ENCODE data around the gene FAU.
"Not testable (repeated sequence)": the region's sequence is repeated elsewhere in the genome, so short reads cannot be mapped to it uniquely, and the experiment has no call there.

The FAU gene

GRCh38 chr11:65121865-65122696 is at the start of gene FAU, which contains the start of gene MRPL49:
Gene FAU (minus strand): TSS chr11:65122134. CDS start chr11:65121813, 321 bp downstream.
Gene MRPL49 (plus strand): TSS chr11:65122321. CDS start chr11:65122347, 26 bp downstream.
- DNase-seq (ENCODE audit: low read depth): peak; percentile 97

- DNase-seq (ENCODE audit: low read depth): no peak
Observed at GRCh38 chr11:65170058-65170534, 48.2 kb upstream of the FAU start, which contains the start of gene SPDYC. Gene SPDYC (plus strand): TSS chr11:65170233. CDS start chr11:65171358, 1,125 bp downstream.

- no peak for DNase-seq (ENCODE audit: low read depth)
Observed at GRCh38 chr11:65169164-65169641, 47.3 kb upstream of the FAU start.

GRCh38 chr11:65167656-65168055 is 45.7 kb upstream of the FAU start:
- no peak for DNase-seq (ENCODE audit: low read depth)

GRCh38 chr11:65166893-65167292 is 45.0 kb upstream of the FAU start:
- no peak for DNase-seq (ENCODE audit: low read depth)

- DNase-seq (ENCODE audit: low read depth): no peak
Observed at GRCh38 chr11:65165410-65166317, 43.7 kb upstream of the FAU start.

- DNase-seq (ENCODE audit: low read depth): no peak
Observed at GRCh38 chr11:65163684-65164083, 41.8 kb upstream of the FAU start.

GRCh38 chr11:65160643-65161042 is 38.7 kb upstream of the FAU start:
- DNase-seq (ENCODE audit: low read depth): no peak

- DNase-seq (ENCODE audit: low read depth): no peak
Observed at GRCh38 chr11:65159012-65159411, 37.1 kb upstream of the FAU start.

- no peak for DNase-seq (ENCODE audit: low read depth)
Observed at GRCh38 chr11:65157336-65157735, 35.4 kb upstream of the FAU start.

- DNase-seq (ENCODE audit: low read depth): no peak
Observed at GRCh38 chr11:65156926-65157325, 35.0 kb upstream of the FAU start.

- DNase-seq (ENCODE audit: low read depth): no peak
Observed at GRCh38 chr11:65156256-65156655, 34.3 kb upstream of the FAU start.

- DNase-seq (ENCODE audit: low read depth): no peak
Observed at GRCh38 chr11:65152122-65152521, 30.2 kb upstream of the FAU start.

- DNase-seq (ENCODE audit: low read depth): no peak
Observed at GRCh38 chr11:65151331-65151899, 29.5 kb upstream of the FAU start.

- no peak for DNase-seq (ENCODE audit: low read depth)
Observed at GRCh38 chr11:65150509-65151299, 28.8 kb upstream of the FAU start.

- DNase-seq (ENCODE audit: low read depth): not testable (repeated sequence)
Observed at GRCh38 chr11:65150131-65150508, 28.2 kb upstream of the FAU start.

GRCh38 chr11:65148657-65149056 is 26.7 kb upstream of the FAU start:
- DNase-seq (ENCODE audit: low read depth): no peak

GRCh38 chr11:65147352-65148075 is 25.6 kb upstream of the FAU start:
- DNase-seq (ENCODE audit: low read depth): no peak

GRCh38 chr11:65141896-65142494 is 20.1 kb upstream of the FAU start:
- no peak for DNase-seq (ENCODE audit: low read depth)

- DNase-seq (ENCODE audit: low read depth): no peak
Observed at GRCh38 chr11:65136515-65137096, 14.7 kb upstream of the FAU start.

All from activated gamma-delta T cell treated with anti-CD3 and anti-CD28 coated beads, Interleukin-2, amount 50 U/mL, for 16 hours (primary cell).